Mucosa of rectum (tissue), 2 donors: ENCODE data around the gene SLC4A8.
"Not testable (repeated sequence)": the region's sequence is repeated elsewhere in the genome, so short reads cannot be mapped to it uniquely, and the experiment has no call there.

ENCODE experiments used
- H3K27ac ChIP-seq, 2 donors: one replicate each; pipeline ENCODE4 v1.7.0; 2013; ENCODE audit warnings: inconsistent platforms in 2 of 2, low read depth in 2 of 2, low read length in 2 of 2
- H3K27me3 ChIP-seq, 2 donors: one replicate each; pipeline ENCODE4 v1.7.0; 2013; ENCODE audit warnings: low read length in 2 of 2; ENCODE audit not compliant: control insufficient read depth in 2 of 2, insufficient read depth in 2 of 2
- H3K36me3 ChIP-seq, 2 donors: one replicate each; pipeline ENCODE4 v1.7.0; 2013; ENCODE audit warnings: low read length in 2 of 2; ENCODE audit not compliant: control insufficient read depth in 2 of 2, insufficient read depth in 2 of 2
- H3K4me1 ChIP-seq, 2 donors: one replicate each; pipeline ENCODE4 v1.7.0; 2013; ENCODE audit warnings: low read length in 2 of 2, mild to moderate bottlenecking in 1 of 2; ENCODE audit not compliant: control insufficient read depth in 2 of 2, insufficient read depth in 2 of 2
- H3K4me3 ChIP-seq, 2 donors: one replicate each; pipeline ENCODE4 v1.7.0; 2013; ENCODE audit warnings: low read length in 2 of 2
- H3K9ac ChIP-seq, 2 donors: one replicate each; pipeline ENCODE4 v1.7.0; 2013; ENCODE audit warnings: low read length in 2 of 2, low read depth in 1 of 2, mild to moderate bottlenecking in 1 of 2
- H3K9me3 ChIP-seq, 2 donors: one replicate each; pipeline ENCODE4 v1.7.0; 2013; ENCODE audit warnings: low read length in 2 of 2; ENCODE audit not compliant: control insufficient read depth in 2 of 2
- donor health status: healthy.
- donor health status: Normal muscosa, but diverticular disease.

Gene SLC4A8

GRCh38 chr12:51443573-51443972 lies 18.9 kb downstream of the SLC4A8 start:
- Histone ChIP-seq H3K9me3 (no peaks in the 10 kb centered on the region), H3K27me3 (no peaks in the 10 kb centered on the region)

GRCh38 chr12:51448618-51449256 lies 24.1 kb downstream of the SLC4A8 start:
- no peak overlapping the region for H3K4me3 ChIP-seq
- H3K27me3 ChIP-seq, result no peaks in the 10 kb centered on the region
- no peaks in the 10 kb centered on the region for H3K4me1 ChIP-seq
- H3K36me3 ChIP-seq, result no peaks in the 10 kb centered on the region
- H3K9ac ChIP-seq, result no peak overlapping the region
- no peak overlapping the region for H3K27ac ChIP-seq
- no peaks in the 10 kb centered on the region for H3K9me3 ChIP-seq

More at GRCh38 chr12:51443573-51443972, 18.9 kb downstream of the SLC4A8 start:
- Histone ChIP-seq H3K36me3 (no peaks in the 10 kb centered on the region), H3K27ac (no peak overlapping the region), H3K9ac (no peak overlapping the region), H3K4me3 (no peak overlapping the region), H3K4me1 (no peaks in the 10 kb centered on the region)

- Histone ChIP-seq H3K27ac (no peak overlapping the region), H3K27me3 (no peaks in the 10 kb centered on the region), H3K36me3 (no peaks in the 10 kb centered on the region), H3K9me3 (no peaks in the 10 kb centered on the region), H3K9ac (no peak overlapping the region), H3K4me3 (no peak overlapping the region), H3K4me1 (no peaks in the 10 kb centered on the region)
Measured at GRCh38 chr12:51449580-51450246, 25.1 kb downstream of the SLC4A8 start.

DNA sequence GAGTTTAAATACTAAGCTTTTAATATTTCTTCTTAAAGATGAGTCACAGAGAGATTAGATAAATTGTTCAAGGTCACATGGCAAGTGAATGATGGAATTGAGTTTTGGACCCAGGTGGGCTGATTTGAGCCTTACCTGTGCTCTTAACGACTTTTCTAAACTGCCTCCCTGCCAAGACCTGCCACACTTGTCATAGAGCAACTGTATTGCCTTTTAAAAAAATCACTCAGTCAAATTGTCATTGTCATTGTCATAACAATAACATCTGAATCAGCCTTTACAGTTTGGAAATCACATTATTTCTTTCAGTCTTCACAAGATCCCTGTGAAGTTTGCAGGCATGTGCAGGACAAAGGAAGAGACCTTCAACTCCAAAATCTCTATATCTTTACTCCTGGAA lies 25.7 kb downstream of the SLC4A8 start:
- Histone ChIP-seq H3K4me3 (no peak overlapping the region), H3K27me3 (no peaks in the 10 kb centered on the region), H3K9me3 (no peaks in the 10 kb centered on the region), H3K36me3 (no peaks in the 10 kb centered on the region), H3K4me1 (no peaks in the 10 kb centered on the region), H3K9ac (no peak overlapping the region), H3K27ac (no peak overlapping the region)

- no peak overlapping the region for H3K4me3 ChIP-seq
- H3K9ac ChIP-seq, result no peak overlapping the region
- H3K27me3 ChIP-seq, result no peaks in the 10 kb centered on the region
- H3K36me3 ChIP-seq, result no peaks in the 10 kb centered on the region
- H3K9me3 ChIP-seq, result no peaks in the 10 kb centered on the region
- H3K4me1 ChIP-seq, result no peaks in the 10 kb centered on the region
- H3K27ac ChIP-seq, result no peak overlapping the region
Measured at GRCh38 chr12:51450806-51451205, 26.2 kb downstream of the SLC4A8 start.

- H3K4me3 ChIP-seq, H3K4me1 ChIP-seq, H3K27me3 ChIP-seq, H3K27ac ChIP-seq, H3K9ac ChIP-seq, H3K36me3 ChIP-seq, H3K9me3 ChIP-seq: not testable (repeated sequence)
Measured at GRCh38 chr12:51454016-51454415, 29.4 kb downstream of the SLC4A8 start.

GRCh38 chr12:51455050-51455449 lies 30.4 kb downstream of the SLC4A8 start:
- H3K36me3 ChIP-seq, H3K27ac ChIP-seq, H3K27me3 ChIP-seq, H3K4me3 ChIP-seq, H3K4me1 ChIP-seq, H3K9me3 ChIP-seq, H3K9ac ChIP-seq: not testable (repeated sequence)

GRCh38 chr12:51458635-51459034 lies 34.0 kb downstream of the SLC4A8 start:
- Histone ChIP-seq H3K27ac (no peak overlapping the region), H3K9me3 (no peaks in the 10 kb centered on the region), H3K4me1 (no peaks in the 10 kb centered on the region), H3K27me3 (no peaks in the 10 kb centered on the region), H3K4me3 (no peak overlapping the region), H3K9ac (no peak overlapping the region), H3K36me3 (no peaks in the 10 kb centered on the region)

DNA sequence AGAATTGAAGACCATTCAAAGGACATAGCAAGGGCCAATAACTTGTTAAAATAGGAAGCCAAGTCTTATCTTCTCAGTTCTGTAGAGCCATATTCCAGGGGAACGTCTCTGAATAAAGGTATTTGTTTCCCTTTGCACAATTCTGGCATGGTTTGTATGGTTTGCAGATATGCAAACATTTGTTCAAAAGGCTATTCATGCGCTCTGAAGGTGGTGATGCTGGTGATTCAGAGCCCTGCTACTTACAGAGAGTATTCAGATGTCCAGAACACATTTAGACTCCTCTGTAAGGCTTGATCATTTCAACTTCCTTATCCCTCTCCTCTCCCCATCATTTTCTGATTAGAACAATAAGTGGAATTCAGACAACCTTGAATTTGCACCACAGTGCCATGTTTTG lies 35.9 kb downstream of the SLC4A8 start:
- H3K4me1 ChIP-seq, result no peaks in the 10 kb centered on the region
- no peak overlapping the region for H3K9ac ChIP-seq
- no peak overlapping the region for H3K27ac ChIP-seq

GRCh38 chr12:51465491-51465890 lies 40.9 kb downstream of the SLC4A8 start:
- no peak overlapping the region for H3K4me3 ChIP-seq
- H3K36me3 ChIP-seq, result no peaks in the 10 kb centered on the region
- no peaks in the 10 kb centered on the region for H3K9me3 ChIP-seq
- H3K9ac ChIP-seq, result no peak overlapping the region
- no peak overlapping the region for H3K27ac ChIP-seq
- no peaks in the 10 kb centered on the region for H3K4me1 ChIP-seq
- H3K27me3 ChIP-seq, result no peaks in the 10 kb centered on the region

More for the DNA sequence above, 35.9 kb downstream of the SLC4A8 start:
- Histone ChIP-seq H3K9me3 (no peaks in the 10 kb centered on the region), H3K36me3 (no peaks in the 10 kb centered on the region), H3K27me3 (no peaks in the 10 kb centered on the region), H3K4me3 (no peak overlapping the region)
